GM12864 (cell line): ENCODE measurements around the gene SAFB.

ENCODE experiments used
- DNase-seq: peaks from one replicate; pipeline ENCODE4 v3.0.0-alpha.2; 2011; ENCODE audit warnings: low read depth
- H3K4me3 ChIP-seq: 2 replicates; pipeline ENCODE4 v1.5.1; 2011; ENCODE audit warnings: mild to moderate bottlenecking, low read depth, low read length, control low read depth
- TF ChIP-seq, protein P1 (sequence below): IDR thresholded peaks from 2 replicates; pipeline ENCODE4 v1.5.1; 2011; ENCODE audit warnings: low read depth, mild to moderate bottlenecking, moderate library complexity, low read length, control low read depth, inconsistent platforms; ENCODE audit errors: missing control alignments

SAFB gene

DNA sequence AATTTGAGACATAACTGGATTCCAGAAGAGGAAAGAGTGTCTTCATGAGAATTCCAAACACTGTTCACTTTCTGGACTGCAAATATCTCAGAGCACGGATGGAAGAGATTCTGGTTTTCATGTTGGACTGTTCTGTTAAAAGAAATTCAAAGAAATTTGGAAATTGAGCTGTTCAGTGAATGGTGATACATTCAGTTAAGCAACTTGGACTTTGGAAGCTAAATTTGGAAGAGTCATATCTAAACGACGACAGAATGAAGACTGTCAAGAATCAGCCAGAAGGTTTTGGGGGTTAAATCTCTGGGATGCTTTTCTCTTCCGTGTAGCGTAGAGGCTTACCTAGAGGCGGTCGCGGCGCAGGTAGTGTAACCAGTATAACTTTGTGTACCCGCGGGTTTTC, 25.6 kb downstream of the SAFB start:
- no peak overlapping the region for H3K4me3 ChIP-seq
- TF ChIP-seq, protein P1, sequence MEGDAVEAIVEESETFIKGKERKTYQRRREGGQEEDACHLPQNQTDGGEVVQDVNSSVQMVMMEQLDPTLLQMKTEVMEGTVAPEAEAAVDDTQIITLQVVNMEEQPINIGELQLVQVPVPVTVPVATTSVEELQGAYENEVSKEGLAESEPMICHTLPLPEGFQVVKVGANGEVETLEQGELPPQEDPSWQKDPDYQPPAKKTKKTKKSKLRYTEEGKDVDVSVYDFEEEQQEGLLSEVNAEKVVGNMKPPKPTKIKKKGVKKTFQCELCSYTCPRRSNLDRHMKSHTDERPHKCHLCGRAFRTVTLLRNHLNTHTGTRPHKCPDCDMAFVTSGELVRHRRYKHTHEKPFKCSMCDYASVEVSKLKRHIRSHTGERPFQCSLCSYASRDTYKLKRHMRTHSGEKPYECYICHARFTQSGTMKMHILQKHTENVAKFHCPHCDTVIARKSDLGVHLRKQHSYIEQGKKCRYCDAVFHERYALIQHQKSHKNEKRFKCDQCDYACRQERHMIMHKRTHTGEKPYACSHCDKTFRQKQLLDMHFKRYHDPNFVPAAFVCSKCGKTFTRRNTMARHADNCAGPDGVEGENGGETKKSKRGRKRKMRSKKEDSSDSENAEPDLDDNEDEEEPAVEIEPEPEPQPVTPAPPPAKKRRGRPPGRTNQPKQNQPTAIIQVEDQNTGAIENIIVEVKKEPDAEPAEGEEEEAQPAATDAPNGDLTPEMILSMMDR = no peak
- DNase-seq = no peak

DNA sequence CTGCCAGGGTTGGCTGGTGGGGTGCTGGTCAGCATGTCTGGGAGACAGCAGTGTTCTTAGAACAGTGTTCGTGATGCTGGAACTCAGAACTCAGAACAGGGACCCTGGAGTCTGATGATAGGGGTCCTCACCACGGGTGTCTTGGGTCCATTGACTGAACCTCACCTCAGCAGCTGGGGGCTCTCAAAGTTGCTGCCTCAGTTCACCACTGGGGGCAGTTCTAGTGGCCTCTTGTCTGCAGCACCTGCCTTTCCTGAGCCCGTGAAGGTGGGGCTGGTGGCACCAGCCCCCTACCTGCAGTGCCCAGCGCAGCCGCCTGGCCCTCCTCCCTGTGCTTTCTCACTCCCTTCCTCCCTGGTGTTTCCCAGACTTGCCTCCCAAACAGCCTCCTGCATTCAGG, 28.5 kb downstream of the SAFB start:
- TF ChIP-seq, protein P1 = peak; percentile 33
- no peak overlapping the region for H3K4me3 ChIP-seq
- no peak for DNase-seq

DNA sequence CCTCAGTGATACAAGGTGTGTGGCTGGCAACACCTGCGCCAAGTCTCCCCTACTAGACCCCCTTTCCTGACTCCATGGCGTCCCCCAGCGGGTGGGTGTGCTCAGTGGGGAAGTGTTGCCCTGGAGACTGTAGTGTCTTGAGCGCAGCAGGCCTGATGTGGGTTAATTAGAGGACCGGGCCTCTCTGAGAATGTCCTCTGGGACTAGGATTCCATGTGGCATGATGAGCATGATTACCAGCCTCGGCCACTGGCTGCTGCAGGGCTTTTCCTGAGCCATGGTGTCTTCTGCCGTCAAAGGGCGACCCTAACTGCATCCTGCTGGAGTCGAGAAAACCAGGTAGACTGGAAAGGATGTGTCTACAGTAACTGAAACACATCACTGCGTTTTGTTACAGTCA, 29.4 kb downstream of the SAFB start:
- DNase-seq = no peak
- no peak overlapping the region for H3K4me3 ChIP-seq
- TF ChIP-seq, protein P1 = no peak

DNA sequence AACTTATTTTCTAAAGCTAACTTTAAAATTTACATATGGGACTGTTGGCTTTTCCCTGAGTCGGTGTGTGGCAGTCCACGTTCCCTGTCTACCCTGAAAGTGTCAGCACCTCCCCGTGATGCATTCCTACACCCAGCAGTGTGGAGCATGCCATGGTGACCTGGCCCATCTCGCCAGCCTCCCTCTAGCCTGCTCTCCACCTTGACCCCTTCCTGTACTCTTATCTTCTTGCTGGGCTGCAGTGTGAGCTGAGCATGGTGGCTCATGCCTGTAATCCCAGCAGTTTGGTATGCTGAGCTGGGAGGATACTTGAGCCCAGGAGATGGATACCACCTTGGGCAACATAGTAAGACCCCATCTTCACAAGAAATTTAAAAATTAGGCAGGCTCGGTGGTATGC, 32.0 kb downstream of the SAFB start:
- TF ChIP-seq, protein P1 = no peak
- no peak for DNase-seq

DNA sequence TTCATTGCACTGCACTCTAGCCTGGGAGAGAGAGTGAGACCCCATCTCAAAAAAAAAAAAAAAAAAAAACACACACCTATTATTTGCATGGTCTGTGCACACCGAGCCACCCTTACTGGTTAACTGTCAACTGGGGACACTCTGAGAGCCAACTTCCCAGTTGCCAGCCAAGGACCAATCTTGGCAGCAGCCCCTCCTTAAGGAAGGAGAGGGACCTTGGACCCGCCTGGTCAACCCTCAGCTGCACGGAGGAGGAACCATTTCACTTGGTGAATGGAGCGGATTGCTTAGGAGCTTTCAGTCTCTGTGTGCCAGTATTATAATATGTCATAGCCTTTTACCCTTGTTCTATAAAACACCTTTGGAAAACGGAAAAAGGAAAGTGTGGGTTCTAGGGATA, 32.5 kb downstream of the SAFB start:
- no peak for DNase-seq
- TF ChIP-seq, protein P1 = no peak
- no peak overlapping the region for H3K4me3 ChIP-seq

More for the DNA sequence above, 32.0 kb downstream of the SAFB start:
- H3K4me3 ChIP-seq = no peak overlapping the region

DNA sequence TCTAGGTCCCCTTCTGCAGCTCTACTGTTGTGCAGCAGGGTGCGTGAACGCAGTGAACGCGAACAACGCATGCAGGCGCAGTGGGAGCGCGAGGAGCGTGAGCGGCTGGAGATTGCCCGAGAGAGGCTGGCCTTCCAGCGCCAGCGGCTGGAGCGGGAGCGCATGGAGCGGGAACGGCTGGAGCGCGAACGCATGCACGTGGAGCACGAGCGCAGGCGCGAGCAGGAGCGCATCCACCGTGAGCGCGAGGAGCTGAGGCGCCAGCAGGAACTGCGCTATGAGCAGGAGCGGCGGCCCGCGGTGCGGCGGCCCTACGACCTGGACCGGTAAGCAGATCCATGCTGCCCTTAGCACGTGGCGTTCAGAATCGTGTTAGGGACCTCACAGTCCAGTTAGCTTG, 38.6 kb downstream of the SAFB start:
- TF ChIP-seq, protein P1 = no peak
- DNase-seq = no peak
- no peak overlapping the region for H3K4me3 ChIP-seq

DNA sequence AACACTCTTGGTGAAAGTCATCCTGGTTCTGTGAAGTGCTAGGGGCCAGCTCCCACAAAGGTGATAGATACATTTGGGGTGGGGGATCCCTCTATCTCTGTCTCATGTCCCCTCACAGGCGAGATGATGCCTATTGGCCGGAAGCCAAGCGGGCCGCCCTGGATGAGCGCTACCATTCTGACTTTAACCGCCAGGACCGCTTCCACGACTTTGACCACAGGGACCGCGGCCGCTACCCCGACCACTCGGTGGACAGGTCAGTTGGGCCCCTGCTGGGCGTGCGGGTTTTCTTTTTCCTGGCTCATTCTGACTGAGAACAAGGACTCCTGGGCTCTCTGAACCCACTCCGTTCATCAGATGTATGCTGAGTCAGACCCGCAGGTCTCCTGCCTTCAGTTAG, 41.0 kb downstream of the SAFB start:
- H3K4me3 ChIP-seq = no peak overlapping the region

More for the DNA sequence above, 41.0 kb downstream of the SAFB start:
- no peak for DNase-seq
- TF ChIP-seq, protein P1 = no peak
